Loucy (cell line): ENCODE results near the gene MYOM1.

Experiments used
- H2AFZ ChIP-seq: fragments of 200-600 bp; sonication (generic); 2 replicates; pipeline ENCODE4 v1.6.0; 2016; ENCODE audit warnings: antibody characterized with exemption, mild to moderate bottlenecking, low read length, moderate library complexity
- H3F3A ChIP-seq: fragments of 200-600 bp; 2 replicates; pipeline ENCODE4 v1.6.0; 2016; ENCODE audit warnings: antibody characterized with exemption, low read depth, mild to moderate bottlenecking
- H3K27me3 ChIP-seq: fragments of 200-600 bp; sonication (generic); 2 replicates; pipeline ENCODE4 v1.6.1; 2014; ENCODE audit warnings: low read length, mild to moderate bottlenecking; ENCODE audit not compliant: insufficient read depth, poor library complexity, severe bottlenecking
- H3K36me3 ChIP-seq: fragments of 200-600 bp; sonication (generic); 2 replicates; pipeline ENCODE4 v1.6.1; 2016; ENCODE audit warnings: low read length; ENCODE audit not compliant: insufficient read depth
- H3K4me1 ChIP-seq: fragments of 200-600 bp; sonication (generic); 2 replicates; pipeline ENCODE4 v1.5.1; 2014; ENCODE audit warnings: low read length, mild to moderate bottlenecking; ENCODE audit not compliant: insufficient read depth, poor library complexity, severe bottlenecking
- H3K4me2 ChIP-seq: fragments of 200-600 bp; sonication (generic); 2 replicates; pipeline ENCODE4 v1.6.0; 2014; ENCODE audit warnings: antibody characterized with exemption, low read length, low read depth, mild to moderate bottlenecking; ENCODE audit not compliant: poor library complexity, severe bottlenecking
- H3K4me3 ChIP-seq: fragments of 200-600 bp; sonication (generic); 2 replicates; pipeline ENCODE4 v1.5.1; 2014; ENCODE audit warnings: low read length, mild to moderate bottlenecking, mixed read lengths; ENCODE audit not compliant: poor library complexity, severe bottlenecking
- H3K79me2 ChIP-seq: fragments of 200-600 bp; sonication (generic); 2 replicates; pipeline ENCODE4 v1.6.1; 2014; ENCODE audit warnings: low read length; ENCODE audit not compliant: insufficient read depth
- H3K9ac ChIP-seq: fragments of 200-600 bp; sonication (generic); 2 replicates; pipeline ENCODE4 v1.6.0; 2014; ENCODE audit warnings: mild to moderate bottlenecking, low read depth, low read length, moderate library complexity; ENCODE audit not compliant: poor library complexity, severe bottlenecking
- H3K9me2 ChIP-seq: fragments of 200-600 bp; sonication (generic); replicated peaks from 2 replicates; pipeline ENCODE4 v1.6.1; 2016; ENCODE audit warnings: low read depth, low read length, mixed read lengths
- H3K9me3 ChIP-seq: fragments of 200-600 bp; sonication (generic); 2 replicates; pipeline ENCODE4 v1.6.1; 2014; ENCODE audit warnings: mild to moderate bottlenecking, antibody characterized with exemption, low read length, low read depth; ENCODE audit not compliant: insufficient read depth
- H4K20me1 ChIP-seq: fragments of 200-600 bp; sonication (generic); 2 replicates; pipeline ENCODE4 v1.6.0; 2014; ENCODE audit warnings: antibody characterized with exemption, low read length, mild to moderate bottlenecking; ENCODE audit not compliant: insufficient read depth, poor library complexity, severe bottlenecking
- CTCF ChIP-seq: fragments of 200-600 bp; sonication (generic); conservative IDR thresholded peaks from 2 replicates; pipeline ENCODE4 v1.5.1; 2014; ENCODE audit warnings: mild to moderate bottlenecking, antibody characterized with exemption, low read length
- EZH2phosphoT487 ChIP-seq: fragments of 200-600 bp; IDR thresholded peaks from 2 replicates; pipeline ENCODE4 v1.6.1; 2018; ENCODE audit warnings: antibody characterized with exemption, mild to moderate bottlenecking, moderate library complexity, borderline replicate concordance

MYOM1 gene

GRCh38 chr18:3216987-3217386 is 2.8 kb downstream of the MYOM1 start:
- Histone ChIP-seq H3K27me3 (no peaks in the 10 kb centered on the region), H3K4me1 (peaks cover 26% of the 10 kb centered on the region), H3K9me2 (no peaks in the 10 kb centered on the region), H4K20me1 (no peaks in the 10 kb centered on the region), H3K9ac (no peak overlapping the region), H3K79me2 (no peaks in the 10 kb centered on the region), H2AFZ (no peak overlapping the region), H3K9me3 (no peaks in the 10 kb centered on the region), H3K4me2 (no peak overlapping the region), H3F3A (no peaks in the 10 kb centered on the region), H3K36me3 (no peaks in the 10 kb centered on the region), H3K4me3 (no peak overlapping the region)
- TF ChIP-seq EZH2phosphoT487: no peak
- TF ChIP-seq CTCF: no peak

- Histone ChIP-seq H2AFZ (no peak overlapping the region), H3K36me3 (no peaks in the 10 kb centered on the region), H3F3A (no peaks in the 10 kb centered on the region), H3K4me1 (peaks cover 28% of the 10 kb centered on the region), H4K20me1 (no peaks in the 10 kb centered on the region), H3K27me3 (no peaks in the 10 kb centered on the region), H3K4me2 (no peak overlapping the region), H3K9ac (no peak overlapping the region), H3K9me3 (no peaks in the 10 kb centered on the region), H3K4me3 (no peak overlapping the region), H3K79me2 (no peaks in the 10 kb centered on the region), H3K9me2 (no peaks in the 10 kb centered on the region)
- TF ChIP-seq EZH2phosphoT487 (no peak), CTCF (no peak)
Measured at GRCh38 chr18:3214855-3215637, 4.7 kb downstream of the MYOM1 start.

- no peaks in the 10 kb centered on the region for H3K79me2 ChIP-seq
- H4K20me1 ChIP-seq: no peaks in the 10 kb centered on the region
- H3K9me3 ChIP-seq: no peaks in the 10 kb centered on the region
- peak overlapping the region; percentile 69 for H3K4me2 ChIP-seq
- TF ChIP-seq EZH2phosphoT487 (no peak), CTCF (no peak)
- peaks cover 21% of the 10 kb centered on the region for H3K4me1 ChIP-seq
- peak overlapping the region; percentile 61 for H3K9ac ChIP-seq
- peak overlapping the region; percentile 84 for H2AFZ ChIP-seq
- H3K36me3 ChIP-seq: no peaks in the 10 kb centered on the region
- H3K9me2 ChIP-seq: no peaks in the 10 kb centered on the region
- no peaks in the 10 kb centered on the region for H3F3A ChIP-seq
- no peaks in the 10 kb centered on the region for H3K27me3 ChIP-seq
- peak overlapping the region; percentile 47 for H3K4me3 ChIP-seq
Measured at GRCh38 chr18:3213300-3214059, 6.3 kb downstream of the MYOM1 start.
